ENCODE measurements around the gene HPCAL1.

The HPCAL1 gene

DNA sequence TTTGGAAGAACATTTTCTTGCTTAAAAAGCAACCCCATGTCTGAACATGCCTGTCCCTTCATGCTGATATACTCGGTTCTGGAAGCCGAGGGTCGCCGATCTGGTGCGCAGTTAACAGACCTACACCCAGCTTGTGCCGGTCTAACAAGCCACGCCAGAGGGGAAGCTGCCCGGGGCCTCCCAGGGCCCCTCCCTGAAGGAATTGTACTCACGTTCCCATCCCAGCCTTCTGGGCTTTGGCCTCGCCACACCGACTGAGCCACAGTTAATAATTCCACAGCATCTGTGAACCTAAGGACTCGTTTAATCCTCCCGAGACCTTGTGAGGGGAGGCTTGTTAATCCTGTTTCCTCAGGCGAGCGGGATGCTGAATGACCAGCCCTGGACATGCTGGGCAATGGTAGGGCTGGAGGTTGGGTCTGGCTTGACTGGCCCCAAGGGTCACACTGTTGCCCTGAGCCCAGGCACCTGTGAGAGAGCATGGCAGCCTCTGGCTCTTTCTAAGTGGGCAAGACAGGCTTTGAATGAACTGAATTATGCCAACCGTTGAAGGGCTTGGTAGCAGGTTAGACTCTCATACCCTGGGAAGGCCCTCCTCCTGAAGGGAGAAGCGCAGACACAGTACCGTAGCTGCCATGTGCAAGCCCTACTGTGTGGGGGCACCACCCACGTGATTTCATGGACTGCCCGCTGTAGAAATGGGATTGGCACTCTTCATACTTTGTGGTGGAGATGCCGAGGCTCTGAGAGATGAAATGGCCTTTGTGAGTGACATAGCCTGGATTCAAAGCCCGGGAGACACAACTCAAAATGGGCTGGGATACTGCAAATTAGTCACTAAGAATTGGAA, 173.3 kb downstream of the HPCAL1 start:
- no peak for DNase-seq

GRCh38 chr2:10476723-10477442, 174.2 kb downstream of the HPCAL1 start:
- no peak for DNase-seq
